K562 (cell line): ENCODE measurements around the gene CHRNA9. TPM values are rescaled to one million over a fixed set of nuclear protein-coding genes. Genes with fewer than 3 reads are reported as not detected.

Experiments used
- JUND ChIP-seq, 2 experiments: IDR thresholded peaks; 2 replicates in 1 of 2; 3 replicates in 1 of 2; pipeline ENCODE4 v1.6.1; 2011; ENCODE audit warnings: borderline replicate concordance in 2 of 2, low read depth in 2 of 2, low read length in 2 of 2, improper control_type of control experiment in 1 of 2, missing biosample characterization in 1 of 2, missing genetic modification characterization in 1 of 2, missing genetic modification reagents in 1 of 2
- POLR2B ChIP-seq: fragments of 450-650 bp; IDR thresholded peaks from 2 replicates; pipeline ENCODE4 v1.6.1; 2018; ENCODE audit warnings: low read depth; ENCODE audit not compliant: partially characterized antibody
- SMAD3 ChIP-seq: fragments of 450-650 bp; formaldehyde crosslinking; conservative IDR thresholded peaks from 2 replicates; pipeline ENCODE4 v1.4.0; 2020; ENCODE audit warnings: mild to moderate bottlenecking
- ZC3H4 ChIP-seq: sonication (generic); formaldehyde crosslinking; IDR thresholded peaks from 2 replicates; pipeline ENCODE4 v1.9.0; 2021; ENCODE audit warnings: missing genetic modification reagents, borderline replicate concordance
- ZNF133 ChIP-seq: fragments of 250-450 bp; sonication (Bioruptor Pico); IDR thresholded peaks from 2 replicates; pipeline ENCODE4 v1.4.0; 2020; ENCODE audit warnings: mild to moderate bottlenecking
- ZNF431 ChIP-seq: sonication (generic); formaldehyde crosslinking; IDR thresholded peaks from 2 replicates; pipeline ENCODE4 v1.8.0; 2022; ENCODE audit warnings: mild to moderate bottlenecking, missing genetic modification reagents
- ZNF76 ChIP-seq: fragments of 250-450 bp; sonication (Bioruptor Pico); IDR thresholded peaks from 2 replicates; pipeline ENCODE4 v1.4.0; 2020; ENCODE audit warnings: mild to moderate bottlenecking, moderate library complexity, borderline replicate concordance
- polyA plus RNA-seq, 8 experiments: library from polyadenylated mRNA; depleted of rRNA in 4 of 8; stranded (reverse) in 5 of 8; unstranded in 3 of 8; fragments of >200 nt; fragmentation: Nextera tagmentation in 2 of 8; fragmentation: Illumina TruSeq in 1 of 8; extraction: Ambion mirVana in 2 of 8; extraction: Trizol in 1 of 8; gene quantifications; 2 replicates each; pipeline versions ENCODE4 v1.2.1 to v1.2.3, GENCODE V29; 2011 to 2014; ENCODE audit warnings: inconsistent platforms in 1 of 8, missing spikeins in 1 of 8
- total RNA-seq, 7 experiments: library from RNA; depleted of rRNA in 6 of 7; stranded (reverse); fragments of >200 nt in 6 of 7; fragmentation: Illumina TruSeq in 2 of 7; extraction: Trizol in 2 of 7; gene quantifications; 2 replicates each; pipeline versions ENCODE4 v1.2.1 to v1.2.3, GENCODE V29; 2011 to 2021; ENCODE audit warnings: low replicate concordance in 1 of 7
- TF ChIP-seq, protein P1 (sequence below): fragments of 450-650 bp; IDR thresholded peaks from 2 replicates; pipeline ENCODE4 v1.6.1; 2016; ENCODE audit warnings: mild to moderate bottlenecking, moderate library complexity
- TF ChIP-seq, protein P2 (sequence below): sonication (generic); formaldehyde crosslinking; IDR thresholded peaks from 2 replicates; pipeline ENCODE4 v1.8.0; 2022; ENCODE audit warnings: missing genetic modification reagents, mild to moderate bottlenecking, moderate library complexity, borderline replicate concordance

CHRNA9 gene
- total and polyA plus RNA-seq, 9 of the 15 experiments (the other 6 are each of a cell fraction or from before 2014, with no cell fraction given): not detected

DNA sequence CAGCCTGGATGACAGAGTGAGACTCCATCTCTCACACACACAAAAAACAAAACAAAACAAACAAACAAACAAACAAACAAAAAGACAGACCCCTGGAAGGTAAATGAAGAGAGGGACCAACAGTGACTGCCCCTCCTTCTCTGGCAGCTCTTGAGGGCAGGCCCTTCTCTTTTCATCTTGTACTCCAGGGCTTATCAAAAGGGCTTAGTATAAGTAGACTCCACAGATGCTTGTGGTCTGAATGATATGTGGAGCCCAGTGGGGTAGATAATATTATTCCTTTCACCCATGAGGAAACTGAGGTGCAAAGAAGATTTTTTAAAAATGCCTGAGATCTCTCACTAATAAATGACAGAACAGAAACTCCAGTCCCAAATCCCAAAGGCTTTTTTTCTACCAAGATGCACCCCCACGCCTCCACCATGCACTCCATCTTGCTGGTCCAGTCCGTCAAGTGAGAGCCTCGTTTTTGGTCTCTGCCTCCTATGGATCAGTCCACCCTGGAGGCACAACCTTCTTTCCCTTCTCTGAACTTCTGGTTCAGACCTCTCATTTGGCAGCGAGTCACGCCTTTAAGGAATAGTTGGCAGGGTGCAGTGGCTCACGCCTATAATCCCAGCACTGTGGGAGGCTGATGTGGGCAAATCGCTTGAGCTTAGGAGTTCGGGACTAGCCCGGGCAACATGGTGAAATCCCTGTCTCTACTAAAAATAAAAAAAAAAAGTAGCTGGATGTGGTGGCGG, 17.0 kb upstream of the CHRNA9 start (continued):
- TF ChIP-seq, protein P1, sequence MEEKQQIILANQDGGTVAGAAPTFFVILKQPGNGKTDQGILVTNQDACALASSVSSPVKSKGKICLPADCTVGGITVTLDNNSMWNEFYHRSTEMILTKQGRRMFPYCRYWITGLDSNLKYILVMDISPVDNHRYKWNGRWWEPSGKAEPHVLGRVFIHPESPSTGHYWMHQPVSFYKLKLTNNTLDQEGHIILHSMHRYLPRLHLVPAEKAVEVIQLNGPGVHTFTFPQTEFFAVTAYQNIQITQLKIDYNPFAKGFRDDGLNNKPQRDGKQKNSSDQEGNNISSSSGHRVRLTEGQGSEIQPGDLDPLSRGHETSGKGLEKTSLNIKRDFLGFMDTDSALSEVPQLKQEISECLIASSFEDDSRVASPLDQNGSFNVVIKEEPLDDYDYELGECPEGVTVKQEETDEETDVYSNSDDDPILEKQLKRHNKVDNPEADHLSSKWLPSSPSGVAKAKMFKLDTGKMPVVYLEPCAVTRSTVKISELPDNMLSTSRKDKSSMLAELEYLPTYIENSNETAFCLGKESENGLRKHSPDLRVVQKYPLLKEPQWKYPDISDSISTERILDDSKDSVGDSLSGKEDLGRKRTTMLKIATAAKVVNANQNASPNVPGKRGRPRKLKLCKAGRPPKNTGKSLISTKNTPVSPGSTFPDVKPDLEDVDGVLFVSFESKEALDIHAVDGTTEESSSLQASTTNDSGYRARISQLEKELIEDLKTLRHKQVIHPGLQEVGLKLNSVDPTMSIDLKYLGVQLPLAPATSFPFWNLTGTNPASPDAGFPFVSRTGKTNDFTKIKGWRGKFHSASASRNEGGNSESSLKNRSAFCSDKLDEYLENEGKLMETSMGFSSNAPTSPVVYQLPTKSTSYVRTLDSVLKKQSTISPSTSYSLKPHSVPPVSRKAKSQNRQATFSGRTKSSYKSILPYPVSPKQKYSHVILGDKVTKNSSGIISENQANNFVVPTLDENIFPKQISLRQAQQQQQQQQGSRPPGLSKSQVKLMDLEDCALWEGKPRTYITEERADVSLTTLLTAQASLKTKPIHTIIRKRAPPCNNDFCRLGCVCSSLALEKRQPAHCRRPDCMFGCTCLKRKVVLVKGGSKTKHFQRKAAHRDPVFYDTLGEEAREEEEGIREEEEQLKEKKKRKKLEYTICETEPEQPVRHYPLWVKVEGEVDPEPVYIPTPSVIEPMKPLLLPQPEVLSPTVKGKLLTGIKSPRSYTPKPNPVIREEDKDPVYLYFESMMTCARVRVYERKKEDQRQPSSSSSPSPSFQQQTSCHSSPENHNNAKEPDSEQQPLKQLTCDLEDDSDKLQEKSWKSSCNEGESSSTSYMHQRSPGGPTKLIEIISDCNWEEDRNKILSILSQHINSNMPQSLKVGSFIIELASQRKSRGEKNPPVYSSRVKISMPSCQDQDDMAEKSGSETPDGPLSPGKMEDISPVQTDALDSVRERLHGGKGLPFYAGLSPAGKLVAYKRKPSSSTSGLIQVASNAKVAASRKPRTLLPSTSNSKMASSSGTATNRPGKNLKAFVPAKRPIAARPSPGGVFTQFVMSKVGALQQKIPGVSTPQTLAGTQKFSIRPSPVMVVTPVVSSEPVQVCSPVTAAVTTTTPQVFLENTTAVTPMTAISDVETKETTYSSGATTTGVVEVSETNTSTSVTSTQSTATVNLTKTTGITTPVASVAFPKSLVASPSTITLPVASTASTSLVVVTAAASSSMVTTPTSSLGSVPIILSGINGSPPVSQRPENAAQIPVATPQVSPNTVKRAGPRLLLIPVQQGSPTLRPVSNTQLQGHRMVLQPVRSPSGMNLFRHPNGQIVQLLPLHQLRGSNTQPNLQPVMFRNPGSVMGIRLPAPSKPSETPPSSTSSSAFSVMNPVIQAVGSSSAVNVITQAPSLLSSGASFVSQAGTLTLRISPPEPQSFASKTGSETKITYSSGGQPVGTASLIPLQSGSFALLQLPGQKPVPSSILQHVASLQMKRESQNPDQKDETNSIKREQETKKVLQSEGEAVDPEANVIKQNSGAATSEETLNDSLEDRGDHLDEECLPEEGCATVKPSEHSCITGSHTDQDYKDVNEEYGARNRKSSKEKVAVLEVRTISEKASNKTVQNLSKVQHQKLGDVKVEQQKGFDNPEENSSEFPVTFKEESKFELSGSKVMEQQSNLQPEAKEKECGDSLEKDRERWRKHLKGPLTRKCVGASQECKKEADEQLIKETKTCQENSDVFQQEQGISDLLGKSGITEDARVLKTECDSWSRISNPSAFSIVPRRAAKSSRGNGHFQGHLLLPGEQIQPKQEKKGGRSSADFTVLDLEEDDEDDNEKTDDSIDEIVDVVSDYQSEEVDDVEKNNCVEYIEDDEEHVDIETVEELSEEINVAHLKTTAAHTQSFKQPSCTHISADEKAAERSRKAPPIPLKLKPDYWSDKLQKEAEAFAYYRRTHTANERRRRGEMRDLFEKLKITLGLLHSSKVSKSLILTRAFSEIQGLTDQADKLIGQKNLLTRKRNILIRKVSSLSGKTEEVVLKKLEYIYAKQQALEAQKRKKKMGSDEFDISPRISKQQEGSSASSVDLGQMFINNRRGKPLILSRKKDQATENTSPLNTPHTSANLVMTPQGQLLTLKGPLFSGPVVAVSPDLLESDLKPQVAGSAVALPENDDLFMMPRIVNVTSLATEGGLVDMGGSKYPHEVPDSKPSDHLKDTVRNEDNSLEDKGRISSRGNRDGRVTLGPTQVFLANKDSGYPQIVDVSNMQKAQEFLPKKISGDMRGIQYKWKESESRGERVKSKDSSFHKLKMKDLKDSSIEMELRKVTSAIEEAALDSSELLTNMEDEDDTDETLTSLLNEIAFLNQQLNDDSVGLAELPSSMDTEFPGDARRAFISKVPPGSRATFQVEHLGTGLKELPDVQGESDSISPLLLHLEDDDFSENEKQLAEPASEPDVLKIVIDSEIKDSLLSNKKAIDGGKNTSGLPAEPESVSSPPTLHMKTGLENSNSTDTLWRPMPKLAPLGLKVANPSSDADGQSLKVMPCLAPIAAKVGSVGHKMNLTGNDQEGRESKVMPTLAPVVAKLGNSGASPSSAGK: no peak
- TF ChIP-seq POLR2B: no peak
- no peak for TF ChIP-seq ZNF76 (CRISPR knock-in tag)
- no peak for TF ChIP-seq ZNF431 (CRISPR knock-in tag)
- TF ChIP-seq, protein P2, sequence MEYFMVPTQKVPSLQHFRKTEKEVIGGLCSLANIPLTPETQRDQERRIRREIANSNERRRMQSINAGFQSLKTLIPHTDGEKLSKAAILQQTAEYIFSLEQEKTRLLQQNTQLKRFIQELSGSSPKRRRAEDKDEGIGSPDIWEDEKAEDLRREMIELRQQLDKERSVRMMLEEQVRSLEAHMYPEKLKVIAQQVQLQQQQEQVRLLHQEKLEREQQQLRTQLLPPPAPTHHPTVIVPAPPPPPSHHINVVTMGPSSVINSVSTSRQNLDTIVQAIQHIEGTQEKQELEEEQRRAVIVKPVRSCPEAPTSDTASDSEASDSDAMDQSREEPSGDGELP (CRISPR knock-in tag): no peak
- no peak for TF ChIP-seq JUND (IDR thresholded peaks at IDR 0.05; ENCODE audit: borderline replicate concordance, low read depth, low read length)
- TF ChIP-seq JUND (tag; IDR thresholded peaks at IDR 0.05; ENCODE audit: borderline replicate concordance, low read depth, low read length): no peak
- no peak for TF ChIP-seq SMAD3
- TF ChIP-seq ZC3H4 (CRISPR knock-in tag): no peak
- TF ChIP-seq ZNF133: no peak
